ENCODE results near the gene TCF7L1. TPM values are rescaled to one million over a fixed set of nuclear protein-coding genes. Genes with fewer than 3 reads are reported as not detected.

TCF7L1 gene
- total RNA-seq, 4 donors from 2014 or later, result 2.7 to 10.3 (median 8.2) TPM

DNA sequence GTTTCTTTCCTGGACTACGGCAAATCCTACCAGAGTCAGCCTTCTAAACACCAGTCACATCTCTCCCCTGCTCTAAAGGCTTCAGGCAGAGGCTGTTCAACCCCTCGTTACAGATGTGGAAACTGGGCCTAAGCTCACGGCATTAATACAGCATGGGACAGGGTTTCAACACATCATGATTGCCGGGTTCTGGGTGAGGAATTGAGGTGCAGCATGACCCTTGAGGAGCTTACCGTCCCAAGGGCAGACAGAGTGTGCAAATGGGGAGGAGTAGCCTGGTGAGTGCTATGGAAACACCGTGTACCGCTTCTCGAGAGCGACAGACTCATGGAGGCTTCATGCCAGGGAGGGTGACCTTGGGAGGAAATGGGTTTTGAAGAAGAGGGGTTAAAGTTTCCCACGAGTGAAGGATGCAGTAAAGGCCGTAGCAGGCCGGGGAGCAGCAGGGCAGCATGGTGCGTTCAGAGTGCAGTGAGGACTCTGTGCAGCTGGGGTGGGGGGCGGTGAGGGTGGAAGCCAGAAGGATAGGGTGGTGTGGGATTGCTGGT, 143.5 kb downstream of the TCF7L1 start:
- TF ChIP-seq, protein P1, sequence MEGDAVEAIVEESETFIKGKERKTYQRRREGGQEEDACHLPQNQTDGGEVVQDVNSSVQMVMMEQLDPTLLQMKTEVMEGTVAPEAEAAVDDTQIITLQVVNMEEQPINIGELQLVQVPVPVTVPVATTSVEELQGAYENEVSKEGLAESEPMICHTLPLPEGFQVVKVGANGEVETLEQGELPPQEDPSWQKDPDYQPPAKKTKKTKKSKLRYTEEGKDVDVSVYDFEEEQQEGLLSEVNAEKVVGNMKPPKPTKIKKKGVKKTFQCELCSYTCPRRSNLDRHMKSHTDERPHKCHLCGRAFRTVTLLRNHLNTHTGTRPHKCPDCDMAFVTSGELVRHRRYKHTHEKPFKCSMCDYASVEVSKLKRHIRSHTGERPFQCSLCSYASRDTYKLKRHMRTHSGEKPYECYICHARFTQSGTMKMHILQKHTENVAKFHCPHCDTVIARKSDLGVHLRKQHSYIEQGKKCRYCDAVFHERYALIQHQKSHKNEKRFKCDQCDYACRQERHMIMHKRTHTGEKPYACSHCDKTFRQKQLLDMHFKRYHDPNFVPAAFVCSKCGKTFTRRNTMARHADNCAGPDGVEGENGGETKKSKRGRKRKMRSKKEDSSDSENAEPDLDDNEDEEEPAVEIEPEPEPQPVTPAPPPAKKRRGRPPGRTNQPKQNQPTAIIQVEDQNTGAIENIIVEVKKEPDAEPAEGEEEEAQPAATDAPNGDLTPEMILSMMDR (IDR thresholded peaks at IDR 0.05; ENCODE audit: low read depth), result no peak

DNA sequence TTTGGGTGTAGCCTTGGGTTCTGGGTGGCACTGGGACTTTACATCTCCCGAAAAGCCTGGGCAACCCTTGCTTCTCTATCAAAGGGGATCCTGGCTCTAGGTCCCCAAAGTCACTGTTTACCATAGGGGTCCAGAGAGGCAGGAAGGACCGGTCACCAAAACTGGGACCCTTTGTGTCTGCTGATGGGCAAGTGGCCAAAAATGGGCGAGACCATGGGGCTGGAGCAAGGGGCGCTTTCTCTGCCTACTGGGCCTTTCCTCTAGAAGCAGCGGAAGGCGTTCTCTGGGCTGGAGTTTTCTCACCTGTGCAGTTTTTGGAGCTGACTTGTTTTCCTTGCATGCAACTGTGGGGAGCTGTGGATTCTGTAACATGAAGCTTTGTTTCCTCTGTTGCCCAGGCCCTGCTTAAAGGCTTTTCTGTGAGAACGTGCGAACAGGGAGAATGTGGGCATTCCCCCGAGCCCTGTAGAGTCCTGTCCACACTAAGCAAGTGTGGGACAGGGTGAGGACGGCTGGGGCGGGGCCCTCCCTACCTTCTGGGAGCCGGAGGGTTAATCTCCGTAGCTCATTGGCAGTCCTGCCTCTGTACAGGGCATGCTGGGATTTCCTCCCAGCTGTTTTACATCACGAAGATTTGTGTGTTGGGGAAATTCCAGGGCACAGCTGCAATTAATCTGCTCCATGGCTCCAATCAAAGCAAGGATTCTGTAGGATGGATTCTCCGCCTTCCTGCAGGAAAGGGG, 144.4 kb downstream of the TCF7L1 start:
- TF ChIP-seq, protein P1 (IDR thresholded peaks at IDR 0.05; ENCODE audit: low read depth), result no peak

DNA sequence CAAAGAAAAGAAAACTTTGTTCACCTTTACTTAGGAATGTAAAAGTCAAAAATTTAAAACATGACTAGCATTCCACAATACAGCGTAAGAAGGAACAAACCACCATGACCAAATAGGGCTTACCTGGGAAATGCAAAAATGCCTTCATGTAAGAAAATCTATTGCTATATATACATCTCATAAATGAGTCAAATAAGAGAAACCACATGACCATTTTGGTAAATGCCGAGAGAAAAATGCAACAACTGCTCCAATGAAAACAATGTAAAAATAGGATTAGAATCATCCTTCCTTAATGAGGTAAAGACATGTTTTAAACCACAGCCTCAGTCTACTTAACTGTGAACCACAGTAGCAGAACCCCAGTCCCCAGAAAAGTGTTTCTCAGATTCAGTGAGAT, 145.2 kb downstream of the TCF7L1 start:
- TF ChIP-seq, protein P1 (IDR thresholded peaks at IDR 0.05; ENCODE audit: low read depth), result no peak

DNA sequence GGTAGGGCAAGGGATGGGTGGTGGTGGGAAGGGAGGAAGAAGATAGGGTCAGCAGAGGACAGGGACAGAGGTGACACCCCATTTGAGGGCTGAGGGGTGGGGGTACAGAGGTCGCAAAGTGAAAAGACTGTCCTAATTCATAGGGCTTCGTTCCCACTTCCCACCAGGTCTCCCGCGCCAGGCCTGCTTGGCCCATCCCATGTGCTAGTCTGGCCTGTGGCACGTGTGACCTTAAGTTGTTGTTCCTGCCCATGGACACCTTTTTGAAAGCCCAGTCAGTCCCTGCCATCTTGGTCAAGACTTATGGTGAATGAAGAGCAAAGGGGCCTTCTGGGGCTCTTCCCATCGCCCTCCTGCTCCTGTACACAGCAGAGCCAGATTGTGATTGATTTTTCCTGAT, 148.4 kb downstream of the TCF7L1 start:
- TF ChIP-seq, protein P1 (IDR thresholded peaks at IDR 0.05; ENCODE audit: low read depth), result no peak

DNA sequence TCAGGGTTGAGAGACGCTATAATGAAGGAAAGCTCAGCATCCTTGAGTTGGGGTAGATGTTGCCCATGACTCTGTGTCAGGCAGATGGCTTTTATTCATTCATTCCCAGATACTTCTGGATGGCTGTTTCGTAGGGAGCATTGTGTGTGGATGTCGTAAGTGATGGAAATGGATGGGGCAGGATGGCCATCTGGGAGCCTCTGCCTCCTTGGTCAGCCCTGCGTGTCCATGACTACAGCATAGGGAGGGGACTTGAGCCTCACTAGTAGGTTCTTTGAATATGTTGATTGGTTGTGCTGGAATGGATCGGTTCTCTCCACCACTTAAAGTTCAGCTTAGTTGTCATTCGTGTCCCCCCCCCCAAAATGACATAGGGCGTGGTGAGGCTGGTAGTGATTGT, 149.7 kb downstream of the TCF7L1 start:
- TF ChIP-seq, protein P1 (IDR thresholded peaks at IDR 0.05; ENCODE audit: low read depth), result no peak

DNA sequence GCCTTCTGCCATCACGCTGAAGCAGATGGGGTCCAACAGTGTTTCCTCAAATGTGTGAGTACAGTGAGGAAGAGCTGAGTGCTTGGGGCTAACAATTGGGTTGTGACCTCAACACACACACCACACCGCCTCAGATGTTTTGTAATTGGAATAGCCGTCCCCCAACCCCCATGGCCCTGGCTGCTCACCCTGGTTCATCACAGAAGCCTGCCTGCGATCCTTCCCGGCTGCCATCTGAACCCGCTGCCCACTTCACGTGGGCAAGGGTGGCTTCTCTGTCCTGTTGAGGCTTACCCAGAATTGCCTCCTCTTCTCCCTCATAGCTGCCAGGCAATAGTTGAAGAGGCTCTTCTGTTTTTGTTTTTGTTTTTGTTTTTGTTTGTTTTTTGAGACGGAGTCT, 150.4 kb downstream of the TCF7L1 start:
- TF ChIP-seq, protein P1 (IDR thresholded peaks at IDR 0.05; ENCODE audit: low read depth), result no peak

DNA sequence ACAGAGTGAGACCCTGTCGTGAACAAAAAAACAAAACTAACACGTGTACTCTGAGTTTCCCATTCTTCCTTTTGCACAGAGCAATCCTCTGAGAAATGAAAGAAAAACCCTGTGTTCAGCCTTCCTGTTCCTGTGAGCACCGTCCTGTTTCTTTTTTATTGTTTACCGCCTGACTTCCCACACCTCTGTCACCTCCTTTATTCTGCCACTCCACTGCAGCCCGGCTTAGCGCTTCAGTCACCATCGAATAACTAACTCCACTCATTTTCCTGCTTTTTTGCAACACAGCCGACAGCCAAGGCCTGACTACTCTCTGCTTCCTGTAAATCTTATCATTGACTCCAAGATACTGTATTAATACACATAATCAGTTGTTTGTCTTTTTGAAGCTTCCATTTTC, 153.7 kb downstream of the TCF7L1 start:
- TF ChIP-seq, protein P1 (IDR thresholded peaks at IDR 0.05; ENCODE audit: low read depth), result no peak

Measured in subcutaneous adipose tissue (tissue), 4 donors.